Bone marrow (tissue), 2 donors: ENCODE results near the gene REEP1.

Source experiments
- DNase-seq, 2 donors: peaks; one replicate each; lab custom pipeline; 2025; lab: John Stamatoyannopoulos, UW

REEP1 gene

GRCh38 chr2:86337244-86337835 lies at the start of gene REEP1:
Gene REEP1 (minus strand): TSS chr2:86337626. CDS start chr2:86337510, 116 bp downstream.
- no peak for DNase-seq

GRCh38 chr2:86383844-86384243 lies 46.4 kb upstream of the REEP1 start:
- DNase-seq = no peak

GRCh38 chr2:86382698-86383097 lies 45.3 kb upstream of the REEP1 start:
- no peak for DNase-seq

- DNase-seq = no peak
Observed at GRCh38 chr2:86382108-86382507, 44.7 kb upstream of the REEP1 start.

- no peak for DNase-seq
Observed at GRCh38 chr2:86378469-86378868, 41.0 kb upstream of the REEP1 start.

GRCh38 chr2:86375623-86376022 lies 38.2 kb upstream of the REEP1 start:
- no peak for DNase-seq

- no peak for DNase-seq
Observed at GRCh38 chr2:86372641-86373502, 35.4 kb upstream of the REEP1 start.

GRCh38 chr2:86372133-86372532 lies 34.7 kb upstream of the REEP1 start:
- no peak for DNase-seq

GRCh38 chr2:86371527-86371926 lies 34.1 kb upstream of the REEP1 start:
- DNase-seq = no peak

GRCh38 chr2:86370579-86370978 lies 33.2 kb upstream of the REEP1 start:
- DNase-seq = no peak

GRCh38 chr2:86368161-86368824 lies 30.9 kb upstream of the REEP1 start:
- peak; percentile 7 to 11 for DNase-seq

- DNase-seq = no peak
Observed at GRCh38 chr2:86367499-86367777, 30.0 kb upstream of the REEP1 start.

- DNase-seq = no peak
Observed at GRCh38 chr2:86366651-86367498, 29.4 kb upstream of the REEP1 start.

GRCh38 chr2:86364894-86365293 lies 27.5 kb upstream of the REEP1 start:
- DNase-seq = no peak

- DNase-seq = no peak
Observed at GRCh38 chr2:86360776-86361175, 23.4 kb upstream of the REEP1 start.

- no peak for DNase-seq
Observed at GRCh38 chr2:86358957-86359356, 21.5 kb upstream of the REEP1 start.

- DNase-seq = no peak
Observed at GRCh38 chr2:86357392-86357963, 20.1 kb upstream of the REEP1 start.

- DNase-seq = no peak
Observed at GRCh38 chr2:86352727-86353221, 15.3 kb upstream of the REEP1 start.

- no peak for DNase-seq
Observed at GRCh38 chr2:86352137-86352726, 14.8 kb upstream of the REEP1 start.

- DNase-seq = no peak
Observed at GRCh38 chr2:86350751-86351150, 13.3 kb upstream of the REEP1 start.

- DNase-seq = no peak
Observed at GRCh38 chr2:86347401-86347800, 10.0 kb upstream of the REEP1 start.
